ENCODE data around the gene GTF3C1.

- no peak for TF ChIP-seq POLR2AphosphoS5 (IDR thresholded peaks at IDR 0.05; ENCODE audit: low read depth, low read length)
- no peak for TF ChIP-seq SIN3A (IDR thresholded peaks at IDR 0.05; ENCODE audit: borderline replicate concordance, insufficient read depth, low read length)
- no peak for TF ChIP-seq TAF1 (IDR thresholded peaks at IDR 0.05; ENCODE audit: borderline replicate concordance, insufficient read depth, low read length)
- no peak for TF ChIP-seq REST (IDR thresholded peaks at IDR 0.05; ENCODE audit: insufficient read depth in 1 of 2, low read depth in 2 of 2, low read length in 2 of 2)
These were observed 78.1 kb downstream of the GTF3C1 start for GRCh38 chr16:27471661-27472060.

Data from PFSK-1 (cell line).